ENCODE measurements around the gene PCDH20. TPM values are rescaled to one million over a fixed set of nuclear protein-coding genes. Genes with fewer than 3 reads are reported as not detected.

Gene PCDH20
- total RNA-seq, 2 donors from 2014 or later, result 4.3 to 9.2 TPM

- no peaks in the 10 kb centered on the region for H3K36me3 Mint-ChIP-seq (ENCODE audit: low read depth)
- no peak for TF ChIP-seq CTCF (conservative IDR thresholded peaks at IDR 0.05)
Observed at GRCh38 chr13:61453121-61453520, 37.5 kb upstream of the PCDH20 start.

GRCh38 chr13:61432029-61432428 lies 16.4 kb upstream of the PCDH20 start:
- Mint-ChIP-seq H3K36me3 (ENCODE audit: low read depth) (no peaks in the 10 kb centered on the region), H3K9me3 (no peaks in the 10 kb centered on the region), H3K27ac (no peak overlapping the region), H3K4me3 (no peak overlapping the region), H3K4me1 (peaks cover 6% of the 10 kb centered on the region), H3K27me3 (ENCODE audit: insufficient read depth) (no peaks in the 10 kb centered on the region)
- H3K27me3 ChIP-seq (ENCODE audit: control insufficient read depth, insufficient read depth, low read length, poor library complexity, severe bottlenecking), result no peaks in the 10 kb centered on the region
- DNase-seq, result no peak
- no peak for TF ChIP-seq CTCF (conservative IDR thresholded peaks at IDR 0.05)
- H3K9ac ChIP-seq (ENCODE audit: extremely low read depth, low read length, poor library complexity, severe bottlenecking), result no peak overlapping the region
- no peak overlapping the region for H3K27ac ChIP-seq (ENCODE audit: low read depth, low read length)
- H3K36me3 ChIP-seq (ENCODE audit: control insufficient read depth, insufficient read depth, low read length), result no peaks in the 10 kb centered on the region
- no peaks in the 10 kb centered on the region for H3K4me1 ChIP-seq (ENCODE audit: control insufficient read depth, insufficient read depth, low read length)
- no peak overlapping the region for H3K4me3 ChIP-seq (ENCODE audit: low read length)
- no peaks in the 10 kb centered on the region for H3K9me3 ChIP-seq (ENCODE audit: control insufficient read depth, low read length)
- no CpG with 5 or more reads among the region's 1 CpG for WGBS, 2 experiments (ENCODE audit: insufficient coverage in 1 of 2, insufficient read length in 1 of 2)

More at GRCh38 chr13:61453121-61453520, 37.5 kb upstream of the PCDH20 start:
- H3K4me3 Mint-ChIP-seq, result no peak overlapping the region
- peaks cover 3% of the 10 kb centered on the region for H3K27me3 Mint-ChIP-seq (ENCODE audit: insufficient read depth)
- WGBS, 2 experiments (ENCODE audit: insufficient coverage in 1 of 2, insufficient read length in 1 of 2), result no CpG with 5 or more reads among the region's 1 CpG
- Histone ChIP-seq H3K27me3 (ENCODE audit: control insufficient read depth, insufficient read depth, low read length, poor library complexity, severe bottlenecking) (no peaks in the 10 kb centered on the region), H3K9me3 (ENCODE audit: control insufficient read depth, low read length) (no peaks in the 10 kb centered on the region), H3K9ac (ENCODE audit: extremely low read depth, low read length, poor library complexity, severe bottlenecking) (no peak overlapping the region), H3K4me3 (ENCODE audit: low read length) (no peak overlapping the region), H3K36me3 (ENCODE audit: control insufficient read depth, insufficient read depth, low read length) (no peaks in the 10 kb centered on the region), H3K27ac (ENCODE audit: low read depth, low read length) (no peak overlapping the region), H3K4me1 (ENCODE audit: control insufficient read depth, insufficient read depth, low read length) (no peaks in the 10 kb centered on the region)
- H3K4me1 Mint-ChIP-seq, result no peaks in the 10 kb centered on the region
- no peak for DNase-seq
- H3K9me3 Mint-ChIP-seq, result no peaks in the 10 kb centered on the region
- H3K27ac Mint-ChIP-seq, result no peak overlapping the region

- H3K27ac ChIP-seq (ENCODE audit: low read depth, low read length), result no peak overlapping the region
- Mint-ChIP-seq H3K36me3 (ENCODE audit: low read depth) (no peaks in the 10 kb centered on the region), H3K9me3 (no peaks in the 10 kb centered on the region), H3K27me3 (ENCODE audit: insufficient read depth) (no peaks in the 10 kb centered on the region), H3K4me1 (peaks cover 12% of the 10 kb centered on the region), H3K27ac (no peak overlapping the region), H3K4me3 (no peak overlapping the region)
- H3K36me3 ChIP-seq (ENCODE audit: control insufficient read depth, insufficient read depth, low read length), result no peaks in the 10 kb centered on the region
- TF ChIP-seq CTCF (conservative IDR thresholded peaks at IDR 0.05), result no peak
- H3K9me3 ChIP-seq (ENCODE audit: control insufficient read depth, low read length), result no peaks in the 10 kb centered on the region
- no peaks in the 10 kb centered on the region for H3K27me3 ChIP-seq (ENCODE audit: control insufficient read depth, insufficient read depth, low read length, poor library complexity, severe bottlenecking)
- no peak overlapping the region for H3K4me3 ChIP-seq (ENCODE audit: low read length)
- DNase-seq, result no peak
- no peak overlapping the region for H3K9ac ChIP-seq (ENCODE audit: extremely low read depth, low read length, poor library complexity, severe bottlenecking)
- no CpG with 5 or more reads among the region's 1 CpG for WGBS, 2 experiments (ENCODE audit: insufficient coverage in 1 of 2, insufficient read length in 1 of 2)
- no peaks in the 10 kb centered on the region for H3K4me1 ChIP-seq (ENCODE audit: control insufficient read depth, insufficient read depth, low read length)
Observed at GRCh38 chr13:61423915-61424314, 8.3 kb upstream of the PCDH20 start.

All from endodermal cell (in vitro differentiated cells).